MM.1S (cell line): ENCODE data around the gene GSN.
A peak's percentile ranks its signal among the peaks of the same experiment; 100 is the strongest.

Source experiments
- DNase-seq: peaks from one replicate; pipeline ENCODE4 v3.0.0-alpha.2; 2015
- H2AFZ ChIP-seq: fragments of 300-600 bp; sonication (generic); 2 replicates; pipeline ENCODE4 v1.6.0; 2016; ENCODE audit warnings: antibody characterized with exemption, low read length
- H3F3A ChIP-seq: fragments of 300-600 bp; sonication (generic); 2 replicates; pipeline ENCODE4 v1.6.1; 2016; ENCODE audit warnings: mild to moderate bottlenecking, antibody characterized with exemption, low read length, moderate library complexity, mixed read lengths; ENCODE audit not compliant: insufficient read depth
- H3K27ac ChIP-seq: fragments of 300-600 bp; sonication (generic); 2 replicates; pipeline ENCODE4 v1.5.1; 2016; ENCODE audit warnings: mild to moderate bottlenecking, low read length
- H3K27me3 ChIP-seq: fragments of 300-600 bp; sonication (generic); replicated peaks from 2 replicates; pipeline ENCODE4 v1.6.0; 2016; ENCODE audit warnings: low read length; ENCODE audit not compliant: insufficient read depth
- H3K36me3 ChIP-seq: fragments of 300-600 bp; sonication (generic); replicated peaks from 2 replicates; pipeline ENCODE4 v1.6.1; 2016; ENCODE audit warnings: mild to moderate bottlenecking, low read length, mixed read lengths; ENCODE audit not compliant: insufficient read depth
- H3K4me1 ChIP-seq: fragments of 300-600 bp; sonication (generic); 2 replicates; pipeline ENCODE4 v1.6.1; 2016; ENCODE audit warnings: low read length, mixed read lengths
- H3K4me2 ChIP-seq: fragments of 300-600 bp; sonication (generic); 2 replicates; pipeline ENCODE4 v1.6.0; 2016; ENCODE audit warnings: low read depth, low read length
- H3K4me3 ChIP-seq: fragments of 300-600 bp; sonication (generic); 2 replicates; pipeline ENCODE4 v1.5.1; 2016; ENCODE audit warnings: low read length, mixed read lengths
- H3K79me2 ChIP-seq: fragments of 300-600 bp; sonication (generic); 2 replicates; pipeline ENCODE4 v1.6.1; 2016; ENCODE audit warnings: mixed run types, low read length, mixed read lengths
- H3K9ac ChIP-seq: fragments of 300-600 bp; sonication (generic); 2 replicates; pipeline ENCODE4 v1.6.1; 2016; ENCODE audit warnings: low read length, mixed read lengths
- H3K9me2 ChIP-seq: fragments of 300-600 bp; sonication (generic); replicated peaks from 2 replicates; pipeline ENCODE4 v1.6.1; 2016; ENCODE audit warnings: mild to moderate bottlenecking, low read length, mixed read lengths; ENCODE audit not compliant: insufficient read depth
- H3K9me3 ChIP-seq: fragments of 300-600 bp; sonication (generic); replicated peaks from 2 replicates; pipeline ENCODE4 v1.6.1; 2016; ENCODE audit warnings: mild to moderate bottlenecking, low read length, mixed read lengths; ENCODE audit not compliant: insufficient read depth
- H4K20me1 ChIP-seq: fragments of 300-600 bp; sonication (generic); 2 replicates; pipeline ENCODE4 v1.6.1; 2016; ENCODE audit warnings: mild to moderate bottlenecking, low read length, moderate library complexity, mixed read lengths; ENCODE audit not compliant: insufficient read depth
- CTCF ChIP-seq: fragments of 300-600 bp; sonication (generic); IDR thresholded peaks from 2 replicates; pipeline ENCODE4 v1.5.1; 2016; ENCODE audit warnings: antibody characterized with exemption, low read length, mixed read lengths
- EZH2 ChIP-seq: fragments of 300-600 bp; sonication (generic); optimal IDR thresholded peaks from 2 replicates; pipeline ENCODE3; 2017; ENCODE audit warnings: low read depth, mild to moderate bottlenecking, antibody characterized with exemption, low read length, mixed read lengths
- EZH2phosphoT487 ChIP-seq: fragments of 300-600 bp; sonication (generic); IDR thresholded peaks from 2 replicates; pipeline ENCODE4 v1.6.1; 2018; ENCODE audit warnings: antibody characterized with exemption, low read length

Gene GSN

GRCh38 chr9:121220996-121221663 lies 46.8 kb upstream of the GSN start:
- Histone ChIP-seq H3K79me2 (no peaks in the 10 kb centered on the region), H3K4me2 (no peak overlapping the region), H2AFZ (no peak overlapping the region), H3K27ac (no peak overlapping the region), H3K4me3 (no peak overlapping the region), H3K9me3 (no peaks in the 10 kb centered on the region), H3K27me3 (no peaks in the 10 kb centered on the region), H4K20me1 (no peaks in the 10 kb centered on the region), H3K36me3 (no peaks in the 10 kb centered on the region), H3K9me2 (no peaks in the 10 kb centered on the region), H3K9ac (no peak overlapping the region), H3K4me1 (no peaks in the 10 kb centered on the region), H3F3A (no peaks in the 10 kb centered on the region)
- no peak for DNase-seq
- TF ChIP-seq CTCF (no peak), EZH2phosphoT487 (no peak), EZH2 (no peak)

- H3K9ac ChIP-seq = no peak overlapping the region
- no peak overlapping the region for H3K4me3 ChIP-seq
- H3K36me3 ChIP-seq = no peaks in the 10 kb centered on the region
- no peak overlapping the region for H2AFZ ChIP-seq
- no peak overlapping the region for H3K27ac ChIP-seq
- DNase-seq = no peak
- H3F3A ChIP-seq = no peaks in the 10 kb centered on the region
- TF ChIP-seq EZH2phosphoT487 (no peak), CTCF (no peak), EZH2 (no peak)
- no peaks in the 10 kb centered on the region for H3K27me3 ChIP-seq
- no peaks in the 10 kb centered on the region for H3K79me2 ChIP-seq
- no peaks in the 10 kb centered on the region for H3K4me1 ChIP-seq
- H3K4me2 ChIP-seq = no peak overlapping the region
- no peaks in the 10 kb centered on the region for H3K9me3 ChIP-seq
- H4K20me1 ChIP-seq = no peaks in the 10 kb centered on the region
- H3K9me2 ChIP-seq = no peaks in the 10 kb centered on the region
Observed at GRCh38 chr9:121221664-121222055, 46.3 kb upstream of the GSN start.

GRCh38 chr9:121222524-121223171 lies 45.3 kb upstream of the GSN start:
- no peak overlapping the region for H3K27ac ChIP-seq
- peak; percentile 35 for DNase-seq
- H3K36me3 ChIP-seq = no peaks in the 10 kb centered on the region
- H3K4me3 ChIP-seq = no peak overlapping the region
- TF ChIP-seq EZH2phosphoT487 (no peak), CTCF (peak; percentile 58), EZH2 (no peak)
- no peaks in the 10 kb centered on the region for H3K4me1 ChIP-seq
- no peaks in the 10 kb centered on the region for H3K79me2 ChIP-seq
- no peaks in the 10 kb centered on the region for H3K9me3 ChIP-seq
- H3K9me2 ChIP-seq = no peaks in the 10 kb centered on the region
- no peak overlapping the region for H3K9ac ChIP-seq
- H3F3A ChIP-seq = no peaks in the 10 kb centered on the region
- no peak overlapping the region for H2AFZ ChIP-seq
- no peak overlapping the region for H3K4me2 ChIP-seq
- no peaks in the 10 kb centered on the region for H3K27me3 ChIP-seq
- no peaks in the 10 kb centered on the region for H4K20me1 ChIP-seq
